SH-SY5Y (cell line): Measurements from ENCODE around the gene BPIFB4.

Experiments
- GATA2 ChIP-seq: IDR thresholded peaks from 2 replicates; pipeline ENCODE4 v1.6.1; 2011; ENCODE audit warnings: mild to moderate bottlenecking, low read depth, low read length
- GATA3 ChIP-seq: IDR thresholded peaks from 2 replicates; pipeline ENCODE4 v1.6.1; 2011; ENCODE audit warnings: low read depth, mild to moderate bottlenecking, low read length, moderate library complexity

- TF ChIP-seq GATA3 (no peak), GATA2 (no peak)
Observed at GRCh38 chr20:33059136-33059535, 20.3 kb upstream of the BPIFB4 start.
